22Rv1 (cell line): ENCODE measurements around the gene RAB22A.

Experiments used
- H3K27ac ChIP-seq: fragments of 450-650 bp; 2 replicates; pipeline ENCODE4 v1.5.1; 2017
- ZFX ChIP-seq: fragments of 450-650 bp; IDR thresholded peaks from 2 replicates; pipeline ENCODE4 v1.6.1; 2017; ENCODE audit warnings: antibody characterized with exemption, borderline replicate concordance
- TF ChIP-seq, protein P1 (sequence below): fragments of 450-650 bp; IDR thresholded peaks from 2 replicates; pipeline ENCODE4 v1.5.1; 2017; ENCODE audit warnings: mild to moderate bottlenecking

RAB22A gene

DNA sequence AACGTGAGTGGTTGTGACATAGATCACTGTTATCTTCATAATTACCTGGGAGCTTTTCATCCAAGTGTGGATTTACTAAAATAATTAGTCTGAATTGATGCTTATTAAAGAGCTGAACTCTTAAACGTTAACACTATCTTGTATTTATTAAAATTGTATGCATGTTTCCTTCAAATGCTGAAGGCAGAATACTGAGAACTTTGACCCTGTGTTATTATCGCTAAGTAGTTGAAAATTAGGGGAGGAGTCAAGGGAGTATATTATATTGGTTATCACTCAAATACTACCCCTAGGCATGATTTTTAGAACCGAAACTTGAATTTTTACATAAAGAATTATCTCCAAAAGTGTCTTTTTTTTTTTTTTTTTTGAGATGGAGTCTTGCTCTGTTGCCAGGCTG, 85.3 kb downstream of the RAB22A start:
- no peak for TF ChIP-seq ZFX
- TF ChIP-seq, protein P1, sequence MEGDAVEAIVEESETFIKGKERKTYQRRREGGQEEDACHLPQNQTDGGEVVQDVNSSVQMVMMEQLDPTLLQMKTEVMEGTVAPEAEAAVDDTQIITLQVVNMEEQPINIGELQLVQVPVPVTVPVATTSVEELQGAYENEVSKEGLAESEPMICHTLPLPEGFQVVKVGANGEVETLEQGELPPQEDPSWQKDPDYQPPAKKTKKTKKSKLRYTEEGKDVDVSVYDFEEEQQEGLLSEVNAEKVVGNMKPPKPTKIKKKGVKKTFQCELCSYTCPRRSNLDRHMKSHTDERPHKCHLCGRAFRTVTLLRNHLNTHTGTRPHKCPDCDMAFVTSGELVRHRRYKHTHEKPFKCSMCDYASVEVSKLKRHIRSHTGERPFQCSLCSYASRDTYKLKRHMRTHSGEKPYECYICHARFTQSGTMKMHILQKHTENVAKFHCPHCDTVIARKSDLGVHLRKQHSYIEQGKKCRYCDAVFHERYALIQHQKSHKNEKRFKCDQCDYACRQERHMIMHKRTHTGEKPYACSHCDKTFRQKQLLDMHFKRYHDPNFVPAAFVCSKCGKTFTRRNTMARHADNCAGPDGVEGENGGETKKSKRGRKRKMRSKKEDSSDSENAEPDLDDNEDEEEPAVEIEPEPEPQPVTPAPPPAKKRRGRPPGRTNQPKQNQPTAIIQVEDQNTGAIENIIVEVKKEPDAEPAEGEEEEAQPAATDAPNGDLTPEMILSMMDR = no peak
- no peak overlapping the region for H3K27ac ChIP-seq

DNA sequence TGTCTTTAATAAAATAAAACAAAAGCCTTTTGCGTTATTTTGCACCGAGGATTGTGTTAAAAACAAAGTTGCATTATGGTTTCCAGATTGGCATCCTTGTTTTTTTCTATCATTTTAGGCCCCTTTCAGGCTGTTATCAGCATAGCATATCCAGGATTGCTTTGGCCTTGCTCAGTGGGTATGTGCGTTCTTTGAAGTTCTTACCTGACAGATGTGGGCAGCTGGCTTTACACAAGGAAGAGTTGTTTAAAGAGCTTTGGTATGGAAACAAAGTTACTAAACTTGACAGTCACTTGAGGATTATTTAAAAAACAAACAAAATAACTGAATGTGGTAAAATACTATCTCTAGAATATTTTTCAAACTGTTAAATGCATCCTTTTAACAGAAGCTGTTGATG, 86.1 kb downstream of the RAB22A start:
- TF ChIP-seq ZFX = no peak
- TF ChIP-seq, protein P1 = no peak

DNA sequence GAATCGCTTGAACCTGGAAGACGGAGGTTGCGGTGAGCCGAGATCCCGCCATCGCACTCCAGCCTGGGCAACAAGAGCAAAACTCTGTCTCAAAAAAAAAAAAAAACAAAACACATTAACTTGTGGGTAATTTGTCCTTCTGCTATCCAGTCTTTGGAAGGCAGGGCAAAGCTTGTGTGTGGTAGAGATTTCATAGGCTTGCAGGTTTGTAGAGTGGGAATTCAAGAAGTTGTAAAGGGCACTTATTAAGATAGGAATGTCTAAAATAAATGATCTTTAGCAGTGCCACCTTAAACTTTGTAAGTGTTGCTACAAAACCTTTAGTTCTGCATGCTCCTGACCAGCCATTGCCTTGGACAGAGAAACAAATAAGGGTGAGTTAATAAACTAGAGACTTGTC, 87.9 kb downstream of the RAB22A start:
- H3K27ac ChIP-seq = no peak overlapping the region
- TF ChIP-seq ZFX = no peak
- TF ChIP-seq, protein P1 = no peak

More for the DNA sequence above, 86.1 kb downstream of the RAB22A start:
- H3K27ac ChIP-seq = no peak overlapping the region

DNA sequence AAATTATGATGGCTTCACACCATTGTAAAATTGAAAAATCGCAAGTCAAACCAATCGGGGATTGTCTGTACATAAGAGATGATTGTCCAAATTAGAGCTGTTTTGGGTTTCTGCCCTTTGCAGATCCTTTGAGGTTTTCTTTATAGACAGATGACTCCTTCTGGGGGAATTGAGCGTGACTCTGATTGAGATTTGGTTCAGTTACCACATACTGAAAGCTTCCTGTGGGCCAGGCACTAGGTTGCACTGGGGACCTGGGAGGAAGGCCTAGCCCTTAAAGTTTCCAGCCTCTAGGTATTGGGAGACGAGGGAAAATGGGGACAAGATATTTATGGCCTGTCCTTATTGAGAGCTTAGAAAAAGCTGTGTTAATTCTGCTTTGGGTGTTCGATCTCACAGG, 88.7 kb downstream of the RAB22A start:
- H3K27ac ChIP-seq = no peak overlapping the region

DNA sequence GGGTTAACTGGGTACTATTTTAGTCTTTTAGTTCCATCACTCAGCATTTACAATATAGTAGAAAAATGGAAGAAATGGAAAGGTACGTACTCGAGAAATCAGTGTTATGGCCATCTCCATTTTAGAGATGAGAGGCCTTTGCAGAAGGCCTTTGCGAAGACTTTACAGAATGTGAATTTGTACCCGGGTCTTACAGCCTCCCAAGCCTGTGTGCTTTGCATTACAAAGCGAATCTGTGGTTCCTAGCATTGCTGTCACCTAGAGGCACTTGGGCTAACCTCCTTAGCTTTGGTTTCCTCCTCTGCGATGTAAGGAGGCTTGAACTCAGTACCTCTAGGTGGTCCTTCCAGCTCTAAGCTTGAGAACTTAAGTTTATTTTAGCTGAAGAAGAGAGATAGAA, 90.4 kb downstream of the RAB22A start:
- TF ChIP-seq ZFX = no peak
- TF ChIP-seq, protein P1 = no peak
- no peak overlapping the region for H3K27ac ChIP-seq

More for the DNA sequence above, 88.7 kb downstream of the RAB22A start:
- TF ChIP-seq, protein P1 = no peak
- TF ChIP-seq ZFX = no peak

DNA sequence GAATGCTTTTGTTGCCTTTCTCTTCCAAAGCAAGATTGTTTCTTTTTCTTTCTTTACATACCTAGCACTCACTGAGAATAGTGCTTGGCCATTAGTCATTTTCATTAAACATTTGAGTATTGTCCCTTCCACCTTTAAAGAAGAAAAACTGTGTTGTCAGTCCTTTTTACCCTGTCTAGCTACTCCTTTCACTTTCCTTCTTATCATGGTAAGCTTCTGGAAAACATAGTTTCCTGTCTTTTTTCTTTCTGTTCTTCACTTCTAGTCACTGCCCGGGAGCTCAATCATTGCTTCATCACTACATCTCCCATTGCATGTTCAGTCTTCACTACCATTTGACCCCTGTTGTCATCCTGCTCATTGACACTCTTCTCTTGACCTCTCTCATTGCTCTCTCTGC, 91.6 kb downstream of the RAB22A start:
- no peak for TF ChIP-seq ZFX
- TF ChIP-seq, protein P1 = no peak
- no peak overlapping the region for H3K27ac ChIP-seq

DNA sequence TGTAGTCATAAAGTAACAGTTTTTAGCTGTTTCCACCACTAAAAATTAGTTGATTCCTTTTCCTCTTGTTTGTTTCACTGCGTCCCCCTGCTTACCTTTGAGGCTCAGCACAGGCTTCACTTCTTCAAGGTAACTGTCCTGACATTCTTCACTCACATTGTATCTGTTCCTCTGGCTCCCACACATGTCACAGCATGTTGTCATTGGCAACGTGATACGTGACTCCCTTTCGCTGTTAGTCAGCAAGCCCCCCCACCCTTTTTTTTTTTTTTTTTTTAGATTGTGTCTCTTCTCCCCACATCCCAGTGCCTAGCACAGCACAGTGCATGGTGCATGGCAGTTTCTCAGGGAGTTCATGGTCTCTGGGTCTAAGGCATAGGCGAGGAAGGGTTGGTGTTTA, 92.8 kb downstream of the RAB22A start:
- no peak overlapping the region for H3K27ac ChIP-seq
- TF ChIP-seq, protein P1 = no peak
- no peak for TF ChIP-seq ZFX
